ENCODE data around the gene UBA1.

Gene UBA1

GRCh38 chrX:47169726-47170515 lies 23.7 kb upstream of the UBA1 start:
- H3K4me3 ChIP-seq (ENCODE audit: low read length), result no peak overlapping the region
- no peak for TF ChIP-seq CTCF (IDR thresholded peaks at IDR 0.05; ENCODE audit: insufficient read depth, low read depth, low read length, missing control alignments)
- no peak for DNase-seq (ENCODE audit: low read depth)

GRCh38 chrX:47170861-47171692 lies 22.6 kb upstream of the UBA1 start:
- DNase-seq (ENCODE audit: low read depth), result no peak
- no peak overlapping the region for H3K4me3 ChIP-seq (ENCODE audit: low read length)
- no peak for TF ChIP-seq CTCF (IDR thresholded peaks at IDR 0.05; ENCODE audit: insufficient read depth, low read depth, low read length, missing control alignments)

- no peak for TF ChIP-seq CTCF (IDR thresholded peaks at IDR 0.05; ENCODE audit: insufficient read depth, low read depth, low read length, missing control alignments)
- no peak overlapping the region for H3K4me3 ChIP-seq (ENCODE audit: low read length)
These were observed 21.6 kb upstream of the UBA1 start for GRCh38 chrX:47171996-47172395.

GRCh38 chrX:47172549-47172948 lies 21.1 kb upstream of the UBA1 start:
- TF ChIP-seq CTCF (IDR thresholded peaks at IDR 0.05; ENCODE audit: insufficient read depth, low read depth, low read length, missing control alignments), result no peak

More at GRCh38 chrX:47171996-47172395, 21.6 kb upstream of the UBA1 start:
- DNase-seq (ENCODE audit: low read depth), result no peak

GRCh38 chrX:47172971-47173792 lies 20.4 kb upstream of the UBA1 start:
- no peak for DNase-seq (ENCODE audit: low read depth)
- no peak for TF ChIP-seq CTCF (IDR thresholded peaks at IDR 0.05; ENCODE audit: insufficient read depth, low read depth, low read length, missing control alignments)
- no peak overlapping the region for H3K4me3 ChIP-seq (ENCODE audit: low read length)

More at GRCh38 chrX:47172549-47172948, 21.1 kb upstream of the UBA1 start:
- no peak overlapping the region for H3K4me3 ChIP-seq (ENCODE audit: low read length)
- no peak for DNase-seq (ENCODE audit: low read depth)

GRCh38 chrX:47174376-47174775 lies 19.3 kb upstream of the UBA1 start:
- no peak for TF ChIP-seq CTCF (IDR thresholded peaks at IDR 0.05; ENCODE audit: insufficient read depth, low read depth, low read length, missing control alignments)
- DNase-seq (ENCODE audit: low read depth), result no peak
- H3K4me3 ChIP-seq (ENCODE audit: low read length), result no peak overlapping the region
